ENCODE data around the gene COQ8A.

GRCh38 chr1:226951286-226952117 lies 11.4 kb downstream of the COQ8A start:
- no peak for TF ChIP-seq CTCF (IDR thresholded peaks at IDR 0.05)
- TF ChIP-seq POLR2A (IDR thresholded peaks at IDR 0.05), result no peak
